SK-N-SH (cell line): ENCODE results near the gene MTAP.

ENCODE experiments used
- CHD2 ChIP-seq: fragments of 150-350 bp; IDR thresholded peaks from 2 replicates; pipeline ENCODE4 v1.6.1; 2018; ENCODE audit warnings: low read length; ENCODE audit not compliant: partially characterized antibody
- CTCF ChIP-seq: fragments of 200-600 bp; sonication (generic); IDR thresholded peaks from 2 replicates; pipeline ENCODE4 v1.6.1; 2017; ENCODE audit warnings: antibody characterized with exemption, mild to moderate bottlenecking, moderate library complexity
- ELF1 ChIP-seq: IDR thresholded peaks from 2 replicates; pipeline ENCODE4 v1.4.0; 2012
- EP300 ChIP-seq, 2 experiments: IDR thresholded peaks; 2 replicates each; pipeline versions ENCODE4 v1.4.0 to v1.6.1; 2012; ENCODE audit warnings: borderline replicate concordance in 1 of 2, low read depth in 1 of 2, low read length in 1 of 2
- JUND ChIP-seq: IDR thresholded peaks from 2 replicates; pipeline ENCODE4 v1.4.0; 2012
- SIN3A ChIP-seq: IDR thresholded peaks from 2 replicates; pipeline ENCODE4 v1.6.1; 2012; ENCODE audit warnings: low read depth, mild to moderate bottlenecking, low read length, moderate library complexity, borderline replicate concordance
- TAF1 ChIP-seq: IDR thresholded peaks from 2 replicates; pipeline ENCODE4 v1.6.1; 2012; ENCODE audit warnings: low read depth, mild to moderate bottlenecking, low read length, moderate library complexity, borderline replicate concordance
- YY1 ChIP-seq: IDR thresholded peaks from 2 replicates; pipeline ENCODE4 v1.4.0; 2012; ENCODE audit warnings: low read depth, mild to moderate bottlenecking
- TF ChIP-seq, protein P1 (sequence below): IDR thresholded peaks from 2 replicates; pipeline ENCODE4 v1.4.0; 2012; ENCODE audit warnings: low read depth

DNA sequence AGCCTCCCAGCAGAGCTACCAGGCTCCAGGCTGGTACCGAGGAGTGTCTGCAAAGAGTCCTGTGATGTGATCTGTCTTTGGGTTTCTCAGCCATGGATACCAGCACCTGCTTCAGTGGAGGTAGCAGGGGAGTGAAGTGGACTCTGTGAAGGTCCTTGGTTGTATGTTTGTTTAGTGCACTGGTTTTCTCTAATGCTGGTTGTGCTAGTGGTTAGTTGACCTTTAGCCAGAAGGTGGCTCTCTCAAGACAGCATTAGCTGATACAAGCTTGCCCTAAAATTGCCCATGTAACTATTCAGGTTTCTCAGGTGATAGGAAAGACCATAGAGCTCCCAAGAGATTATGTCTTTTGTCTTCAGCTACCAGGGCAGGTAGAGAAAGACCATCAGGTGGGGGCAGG is 87.2 kb downstream of the MTAP start:
- TF ChIP-seq SIN3A (no peak), ELF1 (no peak), JUND (no peak), CTCF (no peak), YY1 (no peak), CHD2 (no peak), EP300 (IDR thresholded peaks at IDR 0.05; ENCODE audit: borderline replicate concordance in 1 of 2, low read depth in 1 of 2, low read length in 1 of 2) (no peak), TAF1 (no peak)
- TF ChIP-seq, protein P1, sequence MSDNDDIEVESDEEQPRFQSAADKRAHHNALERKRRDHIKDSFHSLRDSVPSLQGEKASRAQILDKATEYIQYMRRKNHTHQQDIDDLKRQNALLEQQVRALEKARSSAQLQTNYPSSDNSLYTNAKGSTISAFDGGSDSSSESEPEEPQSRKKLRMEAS, result no peak
